ENCODE measurements around the gene TMBIM1.

Gene TMBIM1

DNA sequence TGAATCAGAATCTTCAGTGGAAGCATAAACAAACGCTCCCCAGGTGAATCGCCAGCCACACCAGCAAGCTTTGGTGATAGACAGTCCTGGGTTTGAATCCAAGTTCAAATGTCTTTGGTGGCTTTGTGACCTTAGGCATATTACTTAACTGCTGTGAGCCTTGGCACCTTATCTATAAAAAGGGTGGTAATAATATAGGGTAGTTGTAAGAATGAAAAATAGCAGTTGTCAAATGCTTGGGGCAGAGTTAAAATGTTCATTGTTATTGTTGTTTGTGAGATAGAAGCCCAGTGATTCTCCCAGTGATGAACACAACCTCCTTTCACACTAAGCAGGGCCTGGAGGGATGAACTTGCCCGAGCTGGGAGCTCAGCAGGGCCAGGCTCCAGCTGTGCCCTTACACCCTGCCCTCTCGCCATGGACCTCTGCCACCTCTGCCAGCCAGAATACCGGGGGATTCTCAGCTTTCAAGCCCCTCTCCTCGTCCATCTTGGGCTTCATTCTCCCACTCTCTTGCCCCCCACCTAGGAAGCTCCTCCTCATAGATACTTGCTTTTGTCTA, 6.1 kb upstream of the TMBIM1 start:
- Histone ChIP-seq H3K4me1 (ENCODE audit: control insufficient read depth, insufficient read depth, low read length) (no peaks in the 10 kb centered on the region), H3K9ac (ENCODE audit: low read depth, low read length) (no peak overlapping the region), H3K36me3 (ENCODE audit: insufficient read depth, low read length) (no peaks in the 10 kb centered on the region), H3K4me3 (ENCODE audit: low read length) (no peak overlapping the region), H3K27me3 (ENCODE audit: control insufficient read depth, insufficient read depth, low read length) (no peaks in the 10 kb centered on the region), H3K9me3 (replicated peaks; ENCODE audit: low read length) (no peaks in the 10 kb centered on the region), H3K4me2 (ENCODE audit: low read length) (no peak overlapping the region)

DNA sequence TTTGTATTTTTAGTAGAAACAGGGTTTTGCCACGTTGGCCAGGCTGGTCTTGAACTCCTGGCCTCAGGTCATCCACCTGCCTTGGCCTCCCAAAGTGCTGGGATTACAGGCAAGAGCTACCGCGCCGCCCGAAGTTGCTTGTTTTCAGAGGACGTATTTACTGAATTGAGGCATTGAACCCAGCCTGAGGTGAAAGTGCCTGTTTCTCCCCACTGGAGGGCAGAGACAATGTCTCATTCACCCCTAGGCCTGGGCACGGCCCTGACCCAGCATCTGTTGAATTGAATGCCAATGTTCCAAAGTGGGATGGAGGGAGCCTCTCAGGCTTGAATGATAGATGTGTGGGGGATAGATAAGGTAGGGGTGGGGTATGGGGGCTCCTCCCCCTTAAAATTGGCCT, 4.5 kb upstream of the TMBIM1 start:
- Histone ChIP-seq H3K27me3 (ENCODE audit: control insufficient read depth, insufficient read depth, low read length) (no peaks in the 10 kb centered on the region), H3K9me3 (replicated peaks; ENCODE audit: low read length) (no peaks in the 10 kb centered on the region), H3K4me3 (ENCODE audit: low read length) (no peak overlapping the region), H3K4me1 (ENCODE audit: control insufficient read depth, insufficient read depth, low read length) (peaks cover 8% of the 10 kb centered on the region), H3K36me3 (ENCODE audit: insufficient read depth, low read length) (no peaks in the 10 kb centered on the region), H3K9ac (ENCODE audit: low read depth, low read length) (no peak overlapping the region), H3K4me2 (ENCODE audit: low read length) (no peak overlapping the region)

DNA sequence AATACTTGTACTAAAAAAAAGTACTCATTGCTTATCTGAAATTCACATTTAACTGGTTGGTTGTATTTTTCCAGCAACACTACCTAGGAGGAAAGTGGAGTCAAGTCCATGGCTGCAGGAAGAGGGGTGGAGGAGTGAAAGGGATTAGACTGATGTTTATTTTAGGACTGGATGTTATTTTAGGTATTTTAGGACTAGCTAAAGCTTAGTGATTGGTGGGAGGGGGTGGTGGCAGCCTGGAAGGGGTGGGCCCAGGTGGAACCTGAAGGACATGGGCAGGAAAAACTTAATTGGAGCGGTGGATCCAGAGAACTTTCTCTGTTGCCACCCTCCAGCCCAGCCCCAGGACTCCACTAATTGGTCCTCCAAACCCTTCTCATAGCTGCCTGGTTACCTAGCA, 3.9 kb upstream of the TMBIM1 start:
- no peak overlapping the region for H3K4me2 ChIP-seq (ENCODE audit: low read length)
- no peak overlapping the region for H3K9ac ChIP-seq (ENCODE audit: low read depth, low read length)
- H3K27me3 ChIP-seq (ENCODE audit: control insufficient read depth, insufficient read depth, low read length): no peaks in the 10 kb centered on the region
- no peaks in the 10 kb centered on the region for H3K9me3 ChIP-seq (replicated peaks; ENCODE audit: low read length)
- H3K4me1 ChIP-seq (ENCODE audit: control insufficient read depth, insufficient read depth, low read length): peaks cover 10% of the 10 kb centered on the region
- no peaks in the 10 kb centered on the region for H3K36me3 ChIP-seq (ENCODE audit: insufficient read depth, low read length)
- H3K4me3 ChIP-seq (ENCODE audit: low read length): no peak overlapping the region

DNA sequence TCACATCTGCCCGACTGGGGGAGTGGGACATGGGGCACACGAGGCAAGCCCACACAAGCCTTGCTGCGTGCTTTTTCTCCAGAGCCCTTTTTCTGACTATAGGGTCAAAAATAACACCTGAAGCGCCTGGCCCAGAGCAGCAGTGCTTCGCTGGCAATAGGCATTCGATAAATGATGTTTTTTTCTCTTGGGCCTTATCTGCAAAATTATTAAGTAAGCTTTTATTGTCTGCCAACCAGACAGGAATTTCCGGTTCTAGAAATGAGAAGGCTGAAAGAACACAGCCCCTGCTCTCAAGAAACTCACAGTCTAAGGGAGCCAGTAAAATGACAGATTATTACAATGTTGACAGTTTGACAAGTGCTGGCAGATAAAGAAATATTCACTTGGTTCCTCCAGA, 2.7 kb upstream of the TMBIM1 start:
- H3K9ac ChIP-seq (ENCODE audit: low read depth, low read length): no peak overlapping the region
- H3K9me3 ChIP-seq (replicated peaks; ENCODE audit: low read length): no peaks in the 10 kb centered on the region
- no peak overlapping the region for H3K4me2 ChIP-seq (ENCODE audit: low read length)
- no peak overlapping the region for H3K4me3 ChIP-seq (ENCODE audit: low read length)
- H3K27me3 ChIP-seq (ENCODE audit: control insufficient read depth, insufficient read depth, low read length): no peaks in the 10 kb centered on the region
- H3K36me3 ChIP-seq (ENCODE audit: insufficient read depth, low read length): no peaks in the 10 kb centered on the region
- H3K4me1 ChIP-seq (ENCODE audit: control insufficient read depth, insufficient read depth, low read length): peaks cover 22% of the 10 kb centered on the region

DNA sequence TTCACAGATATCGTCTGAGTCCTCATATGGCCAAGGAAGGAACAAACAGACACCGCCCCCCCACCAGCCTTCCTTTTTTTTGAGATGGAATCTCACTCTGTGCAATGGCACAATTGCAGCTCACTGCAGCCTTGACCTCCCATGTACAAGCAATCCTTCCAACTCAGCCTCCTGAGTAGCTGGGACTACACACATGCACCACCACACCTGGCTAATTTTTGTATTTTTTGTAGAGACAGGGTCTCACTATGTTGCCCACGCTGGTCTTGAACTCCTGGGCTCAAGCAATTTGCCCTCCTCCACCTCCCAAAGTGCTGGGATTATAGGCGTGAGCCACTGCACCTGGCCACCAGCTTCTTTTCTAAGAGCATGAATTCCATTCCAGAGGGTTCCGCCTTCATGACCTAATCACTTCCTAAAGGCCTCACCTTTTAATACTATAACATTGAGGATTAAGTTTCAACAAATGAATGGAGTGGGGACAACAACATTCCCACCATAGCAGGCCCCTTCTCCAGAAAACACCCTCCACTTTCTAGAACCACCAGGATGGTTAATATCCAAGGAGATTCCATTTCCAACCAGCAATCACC, 2.2 kb upstream of the TMBIM1 start:
- Histone ChIP-seq H3K4me1 (ENCODE audit: control insufficient read depth, insufficient read depth, low read length) (peaks cover 27% of the 10 kb centered on the region), H3K4me3 (ENCODE audit: low read length) (no peak overlapping the region), H3K9ac (ENCODE audit: low read depth, low read length) (no peak overlapping the region)

DNA sequence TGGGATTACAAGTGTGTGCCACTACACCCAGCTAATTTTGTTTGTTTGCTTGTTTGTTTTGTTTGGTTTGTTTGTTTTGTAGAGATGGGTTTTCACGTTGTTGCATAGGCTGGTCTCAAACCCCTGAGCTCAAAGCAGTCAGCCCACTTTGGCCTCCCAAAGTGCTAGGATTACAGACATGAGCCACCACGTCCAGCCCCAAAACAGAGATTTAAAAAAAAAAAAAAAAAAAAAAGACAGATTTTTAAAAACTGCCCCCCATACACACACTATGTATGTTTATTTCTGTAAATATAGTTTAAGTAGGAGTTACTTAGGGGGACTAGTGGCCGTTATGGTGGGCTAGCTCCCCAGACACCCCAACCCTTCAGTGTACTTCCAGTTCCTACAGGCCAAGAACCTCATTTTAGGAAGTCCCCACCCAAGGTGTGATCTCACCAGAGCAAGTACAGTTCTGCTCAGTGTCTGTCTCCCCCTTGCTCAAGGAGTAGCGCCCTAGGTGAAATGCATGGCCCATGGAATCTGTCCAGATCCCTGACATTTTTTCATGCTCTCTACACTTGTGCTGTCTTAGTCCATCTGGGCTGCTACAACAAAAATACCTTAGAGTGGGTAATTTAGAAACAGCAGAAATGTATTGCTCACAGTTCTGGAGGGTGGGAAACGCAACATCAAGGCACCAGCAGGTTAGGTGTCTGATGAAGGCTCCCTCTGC, 1.6 kb upstream of the TMBIM1 start:
- Histone ChIP-seq H3K27me3 (ENCODE audit: control insufficient read depth, insufficient read depth, low read length) (no peaks in the 10 kb centered on the region), H3K4me2 (ENCODE audit: low read length) (no peak overlapping the region), H3K9ac (ENCODE audit: low read depth, low read length) (no peak overlapping the region), H3K4me1 (ENCODE audit: control insufficient read depth, insufficient read depth, low read length) (peaks cover 29% of the 10 kb centered on the region), H3K4me3 (ENCODE audit: low read length) (no peak overlapping the region), H3K36me3 (ENCODE audit: insufficient read depth, low read length) (no peaks in the 10 kb centered on the region), H3K9me3 (replicated peaks; ENCODE audit: low read length) (no peaks in the 10 kb centered on the region)

More for the DNA sequence above, 2.2 kb upstream of the TMBIM1 start:
- Histone ChIP-seq H3K36me3 (ENCODE audit: insufficient read depth, low read length) (no peaks in the 10 kb centered on the region), H3K9me3 (replicated peaks; ENCODE audit: low read length) (no peaks in the 10 kb centered on the region), H3K4me2 (ENCODE audit: low read length) (no peak overlapping the region), H3K27me3 (ENCODE audit: control insufficient read depth, insufficient read depth, low read length) (no peaks in the 10 kb centered on the region)

DNA sequence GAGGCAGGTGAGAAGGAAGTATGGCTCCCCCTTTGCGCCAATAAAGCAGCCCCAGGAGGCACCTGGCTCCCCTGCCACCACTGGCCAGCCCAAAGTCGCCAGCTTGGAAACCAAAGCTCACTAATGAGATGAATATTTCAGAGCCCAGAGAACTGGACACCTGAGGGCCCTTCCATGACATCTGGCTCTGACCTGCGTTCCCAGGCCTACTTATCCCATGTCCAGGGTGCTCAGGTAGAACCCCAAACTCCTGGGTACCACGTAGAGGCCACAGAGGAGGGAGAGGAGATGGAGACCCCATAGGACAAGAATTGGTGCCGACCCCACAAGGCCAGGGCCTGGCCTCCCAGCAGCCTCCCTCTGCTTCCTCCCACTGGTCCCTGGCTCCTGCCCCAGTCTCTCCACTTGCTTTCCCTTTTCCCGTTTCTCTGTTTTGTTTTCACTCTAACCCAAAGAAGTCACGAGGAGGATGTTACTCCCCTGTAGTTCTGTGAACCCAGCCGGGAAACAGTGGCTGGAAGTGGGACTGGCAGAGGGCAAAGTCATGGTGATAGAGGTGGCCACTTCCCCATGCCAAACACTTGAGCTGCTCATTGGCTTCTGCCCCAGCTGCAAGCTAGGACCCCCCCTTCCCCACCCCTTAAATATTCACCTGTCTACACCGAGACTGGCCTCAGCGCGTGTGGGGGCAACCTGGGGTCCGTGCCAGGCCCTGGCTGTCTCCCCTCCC, 820 bp downstream of the TMBIM1 start:
- peak overlapping the region; percentile 91 for H3K9ac ChIP-seq (ENCODE audit: low read depth, low read length)
- H3K4me1 ChIP-seq (ENCODE audit: control insufficient read depth, insufficient read depth, low read length): peaks cover 42% of the 10 kb centered on the region

DNA sequence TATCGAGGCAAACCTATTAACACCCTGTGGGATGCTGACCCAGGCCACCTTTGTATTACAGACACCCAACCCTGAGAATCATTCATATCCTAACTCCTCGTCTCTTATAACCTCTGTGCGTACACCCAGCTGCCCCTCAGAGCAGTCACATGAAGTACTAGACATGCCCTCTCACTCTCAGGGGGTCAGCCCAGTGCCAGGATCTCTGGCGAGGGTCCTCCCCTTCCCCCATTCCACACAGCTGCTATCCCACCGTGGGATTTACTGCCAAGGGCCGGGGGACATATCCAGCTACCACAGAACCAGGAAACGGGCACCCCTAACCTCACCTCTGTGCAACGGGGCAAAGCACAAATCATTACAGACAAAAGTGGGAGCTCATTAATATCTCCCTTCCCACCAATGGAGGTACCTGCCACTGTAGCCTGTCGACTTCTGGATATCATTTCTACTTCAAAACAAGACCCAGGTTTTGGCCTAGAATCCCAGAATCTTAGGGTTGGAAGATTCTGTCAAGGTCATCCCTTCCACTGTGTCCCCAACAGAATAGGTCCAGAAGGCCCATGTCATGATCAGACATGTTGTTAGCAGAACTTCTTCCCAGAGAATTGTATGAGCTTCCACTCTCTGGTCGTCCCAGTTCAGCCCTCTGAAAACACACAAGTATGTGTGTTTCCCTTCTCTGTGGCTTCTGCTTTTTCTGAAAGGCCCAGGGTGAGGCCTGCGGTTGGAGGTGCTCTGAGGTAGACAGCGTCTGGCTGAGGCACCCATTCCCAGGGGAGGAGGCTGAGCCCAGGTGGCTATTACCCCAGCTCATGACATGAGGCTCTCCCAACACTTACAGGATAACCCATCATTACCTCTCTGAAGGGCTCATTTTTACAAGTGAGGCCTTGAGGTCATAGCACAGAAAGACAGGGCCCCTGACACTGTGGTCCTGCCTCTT, 1.7 kb downstream of the TMBIM1 start:
- H3K4me2 ChIP-seq (ENCODE audit: low read length): peak overlapping the region; percentile 91
- H3K9ac ChIP-seq (ENCODE audit: low read depth, low read length): peak overlapping the region; percentile 91
- no peaks in the 10 kb centered on the region for H3K9me3 ChIP-seq (replicated peaks; ENCODE audit: low read length)
- peak overlapping the region; percentile 87 for H3K4me3 ChIP-seq (ENCODE audit: low read length)
- H3K36me3 ChIP-seq (ENCODE audit: insufficient read depth, low read length): no peaks in the 10 kb centered on the region
- peaks cover 51% of the 10 kb centered on the region for H3K4me1 ChIP-seq (ENCODE audit: control insufficient read depth, insufficient read depth, low read length)
- H3K27me3 ChIP-seq (ENCODE audit: control insufficient read depth, insufficient read depth, low read length): no peaks in the 10 kb centered on the region

More for the DNA sequence above, 820 bp downstream of the TMBIM1 start:
- H3K27me3 ChIP-seq (ENCODE audit: control insufficient read depth, insufficient read depth, low read length): no peaks in the 10 kb centered on the region
- peak overlapping the region; percentile 87 for H3K4me3 ChIP-seq (ENCODE audit: low read length)
- H3K4me2 ChIP-seq (ENCODE audit: low read length): peak overlapping the region; percentile 91
- no peaks in the 10 kb centered on the region for H3K36me3 ChIP-seq (ENCODE audit: insufficient read depth, low read length)
- no peaks in the 10 kb centered on the region for H3K9me3 ChIP-seq (replicated peaks; ENCODE audit: low read length)

DNA sequence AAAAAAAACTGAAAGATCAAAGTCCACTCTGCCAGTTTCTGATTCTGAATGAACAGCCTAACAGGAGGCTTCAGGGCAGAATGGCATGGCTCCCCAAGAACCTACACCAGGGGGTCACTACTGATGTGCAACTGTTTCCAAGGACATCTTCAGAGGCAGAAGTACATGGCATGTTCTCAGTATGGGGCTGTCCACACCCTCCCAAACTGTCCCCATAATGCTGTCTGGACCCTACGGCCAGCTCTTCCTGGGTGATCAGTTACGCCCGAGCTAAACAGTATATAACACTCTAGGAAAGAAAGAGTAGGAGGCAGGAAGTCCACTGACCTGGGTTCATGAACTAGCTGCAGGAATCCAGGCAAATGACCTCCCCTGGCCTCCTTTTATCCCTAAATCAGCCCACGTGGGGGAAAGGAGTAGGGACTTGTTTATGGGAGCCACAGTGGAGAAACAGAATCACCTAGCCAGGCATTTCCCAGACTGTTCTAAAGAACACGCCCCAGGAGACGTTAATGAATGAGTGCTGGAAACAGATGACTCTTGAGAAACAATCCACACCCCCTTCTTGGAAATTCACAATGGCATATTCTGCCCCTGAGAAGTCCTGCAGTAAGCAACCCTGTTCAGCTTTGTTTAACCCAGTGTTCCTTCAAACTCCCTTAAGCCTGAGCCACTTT, 2.5 kb downstream of the TMBIM1 start:
- Histone ChIP-seq H3K27me3 (ENCODE audit: control insufficient read depth, insufficient read depth, low read length) (no peaks in the 10 kb centered on the region), H3K36me3 (ENCODE audit: insufficient read depth, low read length) (no peaks in the 10 kb centered on the region), H3K9ac (ENCODE audit: low read depth, low read length) (peak overlapping the region; percentile 91), H3K4me2 (ENCODE audit: low read length) (peak overlapping the region; percentile 91), H3K9me3 (replicated peaks; ENCODE audit: low read length) (no peaks in the 10 kb centered on the region), H3K4me1 (ENCODE audit: control insufficient read depth, insufficient read depth, low read length) (peaks cover 59% of the 10 kb centered on the region), H3K4me3 (ENCODE audit: low read length) (peak overlapping the region; percentile 87)

DNA sequence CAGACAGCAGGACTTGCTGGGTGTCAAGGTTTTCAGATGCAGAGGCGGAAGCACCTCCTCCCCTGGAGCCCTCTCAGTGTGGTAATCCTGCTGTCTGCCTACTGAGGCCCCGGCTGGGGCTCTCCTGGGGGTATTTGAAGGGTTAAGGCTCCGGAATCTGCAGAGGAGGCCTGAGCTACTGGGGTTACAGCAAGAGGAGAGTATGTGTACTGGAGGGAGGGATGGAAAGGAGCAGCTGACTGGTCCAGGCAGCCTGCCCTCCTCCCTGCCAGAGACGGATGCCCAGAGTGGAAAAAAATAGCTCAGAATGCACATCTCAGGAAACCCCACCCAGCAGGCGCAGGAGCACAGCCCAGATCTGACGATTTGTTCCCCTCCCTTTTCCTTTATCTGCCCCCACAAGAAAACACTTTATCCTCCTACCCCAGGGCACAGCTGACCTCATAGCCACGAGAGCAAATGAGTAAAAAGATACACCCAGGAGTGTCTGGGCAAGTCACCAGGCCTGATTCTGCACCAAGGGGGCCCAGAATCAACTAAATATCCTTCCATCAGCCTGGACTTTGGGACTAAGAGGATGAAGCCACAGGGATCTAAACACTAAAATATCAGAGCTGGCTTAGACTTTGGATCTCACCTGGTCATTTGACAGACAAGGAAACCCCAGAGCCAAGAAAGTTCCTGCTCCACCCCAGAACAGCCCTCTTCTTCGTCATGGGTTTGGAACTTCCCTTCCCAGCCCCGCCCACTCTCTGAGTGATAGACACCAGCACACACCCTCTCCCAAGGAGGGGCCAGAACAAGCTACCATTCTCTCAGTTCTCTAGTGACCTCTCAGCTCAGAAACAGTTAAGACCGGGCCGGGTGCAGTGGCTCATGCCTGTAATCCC, 5.5 kb downstream of the TMBIM1 start:
- Histone ChIP-seq H3K4me2 (ENCODE audit: low read length) (peak overlapping the region; percentile 87), H3K9me3 (replicated peaks; ENCODE audit: low read length) (no peaks in the 10 kb centered on the region), H3K9ac (ENCODE audit: low read depth, low read length) (peak overlapping the region; percentile 88), H3K4me3 (ENCODE audit: low read length) (peak overlapping the region; percentile 68), H3K27me3 (ENCODE audit: control insufficient read depth, insufficient read depth, low read length) (no peaks in the 10 kb centered on the region), H3K36me3 (ENCODE audit: insufficient read depth, low read length) (peaks cover 5% of the 10 kb centered on the region), H3K4me1 (ENCODE audit: control insufficient read depth, insufficient read depth, low read length) (peaks cover 80% of the 10 kb centered on the region)
